ENCODE data around the gene TMX2. TPM values are rescaled to one million over a fixed set of nuclear protein-coding genes. Genes with fewer than 3 reads are reported as not detected.

The TMX2 gene
- total RNA-seq, 1 donor from 2014 or later = 64.2 TPM

DNA sequence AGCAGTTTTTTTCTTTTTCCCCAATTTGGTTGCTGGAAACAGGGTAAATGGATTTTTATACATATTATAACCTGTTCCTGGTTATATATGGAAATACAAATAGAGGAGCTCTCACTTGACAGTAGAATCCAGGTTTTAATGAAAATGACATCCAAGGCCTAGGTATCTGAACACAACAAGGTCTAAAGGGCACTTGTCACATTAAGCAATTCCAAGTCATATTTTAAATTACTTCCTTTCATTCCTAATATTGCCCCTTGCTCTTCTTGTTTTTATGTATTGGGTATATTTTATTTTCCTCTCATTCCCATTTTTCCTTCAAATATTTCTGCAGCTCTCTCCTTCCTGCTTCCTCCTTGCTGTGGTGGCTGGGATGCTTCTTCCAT lies 76.3 kb downstream of the TMX2 start:
- Histone ChIP-seq H3K4me1 (peaks cover 99% of the 10 kb centered on the region), H3K27ac (peak overlapping the region; percentile 25), H3K9me3 (no peaks in the 10 kb centered on the region), H3K4me3 (no peak overlapping the region), H3K27me3 (ENCODE audit: low read depth) (no peaks in the 10 kb centered on the region), H3K36me3 (peaks cover 13% of the 10 kb centered on the region)
- no peak for TF ChIP-seq CTCF (IDR thresholded peaks at IDR 0.05)
- DNase-seq = no peak
- ATAC-seq = no peak
- intact Hi-C loops (cut with DNase I) = no loop called here

Other genes with a start within 250 kb of the TMX2 start
- 13.2 TPM for gene SLC43A1, start 196.9 kb upstream of the TMX2 start, total RNA-seq
- gene TIMM10, start 181.8 kb upstream of the TMX2 start, total RNA-seq = 35.3 TPM
- gene SMTNL1, start 175.0 kb upstream of the TMX2 start, total RNA-seq = not detected
- gene UBE2L6, start 144.9 kb upstream of the TMX2 start, total RNA-seq = 172 TPM
- 471 TPM for gene SERPING1, start 114.9 kb upstream of the TMX2 start, total RNA-seq
- 3.1 TPM for gene YPEL4, start 62.7 kb upstream of the TMX2 start, total RNA-seq
- gene CLP1, start 54.8 kb upstream of the TMX2 start, total RNA-seq = 12.5 TPM
- 64.4 TPM for gene ZDHHC5, start 44.5 kb upstream of the TMX2 start, total RNA-seq
- gene MED19, start 378 bp upstream of the TMX2 start, total RNA-seq = 12.0 TPM
- 118 TPM for gene SELENOH, start 28.9 kb downstream of the TMX2 start, total RNA-seq
- gene BTBD18, start 39.2 kb downstream of the TMX2 start, total RNA-seq = not detected
- gene CTNND1, start 49.2 kb downstream of the TMX2 start, total RNA-seq = 226 TPM

Measured in lower lobe of right lung (tissue), 2 donors.